Trophoblast cell (in vitro differentiated cells and primary cell): ENCODE data around the gene AGBL1.

Experiments used
- DNase-seq, 2 donors: peaks; one replicate each; pipeline ENCODE4 v3.0.0-alpha.2; 2016
- H2AFZ ChIP-seq: 2 replicates; pipeline ENCODE4 v1.6.1; 2013; ENCODE audit warnings: low read length, moderate library complexity, mild to moderate bottlenecking; ENCODE audit not compliant: insufficient read depth, poor library complexity
- H2AK5ac ChIP-seq: 2 replicates; pipeline ENCODE4 v1.6.1; 2013; ENCODE audit warnings: mild to moderate bottlenecking, low read length
- H2BK120ac ChIP-seq: 2 replicates; pipeline ENCODE4 v1.6.1; 2013; ENCODE audit warnings: low read length, mild to moderate bottlenecking, moderate library complexity; ENCODE audit not compliant: insufficient read depth, poor library complexity
- H2BK12ac ChIP-seq: 2 replicates; pipeline ENCODE4 v1.6.1; 2013; ENCODE audit warnings: mild to moderate bottlenecking, low read length, moderate library complexity
- H2BK5ac ChIP-seq: 2 replicates; pipeline ENCODE4 v1.6.1; 2013; ENCODE audit warnings: low read length, low read depth, moderate library complexity, mild to moderate bottlenecking; ENCODE audit not compliant: poor library complexity
- H3K14ac ChIP-seq: 2 replicates; pipeline ENCODE4 v1.6.1; 2013; ENCODE audit warnings: mild to moderate bottlenecking, low read length
- H3K18ac ChIP-seq: 2 replicates; pipeline ENCODE4 v1.6.1; 2013; ENCODE audit warnings: mild to moderate bottlenecking, low read length
- H3K23ac ChIP-seq: 2 replicates; pipeline ENCODE4 v1.6.1; 2013; ENCODE audit warnings: low read length
- H3K27ac ChIP-seq: 2 replicates; pipeline ENCODE4 v1.5.1; 2013; ENCODE audit warnings: low read depth, mild to moderate bottlenecking, inconsistent platforms, low read length, moderate library complexity
- H3K27me3 ChIP-seq: 2 replicates; pipeline ENCODE4 v1.6.1; 2013; ENCODE audit warnings: inconsistent platforms, mild to moderate bottlenecking, low read length, moderate library complexity; ENCODE audit not compliant: insufficient read depth
- H3K36me3 ChIP-seq, 2 experiments: 1 replicate in 1 of 2; 2 replicates in 1 of 2; pipeline ENCODE4 v1.6.1; 2013; ENCODE audit warnings: low read length in 2 of 2, mild to moderate bottlenecking in 2 of 2, moderate library complexity in 1 of 2; ENCODE audit not compliant: insufficient read depth in 2 of 2, control insufficient read depth in 1 of 2
- H3K4ac ChIP-seq: 2 replicates; pipeline ENCODE4 v1.6.1; 2013; ENCODE audit warnings: low read depth, mild to moderate bottlenecking, low read length, moderate library complexity
- H3K4me1 ChIP-seq, 2 experiments: 1 replicate in 1 of 2; 2 replicates in 1 of 2; pipeline ENCODE4 v1.6.1; 2013; ENCODE audit warnings: low read length in 2 of 2, mild to moderate bottlenecking in 2 of 2, moderate library complexity in 1 of 2; ENCODE audit not compliant: insufficient read depth in 2 of 2, control insufficient read depth in 1 of 2
- H3K4me2 ChIP-seq: 2 replicates; pipeline ENCODE4 v1.6.1; 2013; ENCODE audit warnings: inconsistent platforms, mild to moderate bottlenecking, low read length, moderate library complexity
- H3K4me3 ChIP-seq: 2 replicates; pipeline ENCODE4 v1.5.1; 2013; ENCODE audit warnings: mild to moderate bottlenecking, low read depth, low read length, inconsistent platforms
- H3K79me1 ChIP-seq: one replicate; pipeline ENCODE4 v1.6.1; 2013; ENCODE audit warnings: low read length
- H3K79me2 ChIP-seq: 2 replicates; pipeline ENCODE4 v1.6.1; 2013; ENCODE audit warnings: low read length, mild to moderate bottlenecking; ENCODE audit not compliant: control insufficient read depth, insufficient read depth, poor library complexity
- H3K9ac ChIP-seq: 2 replicates; pipeline ENCODE4 v1.6.1; 2013; ENCODE audit warnings: mild to moderate bottlenecking, low read length
- H3K9me3 ChIP-seq: 2 replicates; pipeline ENCODE4 v1.6.1; 2013; ENCODE audit warnings: low read depth, mild to moderate bottlenecking, control low read depth, inconsistent platforms, low read length; ENCODE audit not compliant: insufficient read depth
- H4K12ac ChIP-seq: 2 replicates; pipeline ENCODE4 v1.6.1; 2013; ENCODE audit warnings: low read depth, mild to moderate bottlenecking, low read length, moderate library complexity
- H4K8ac ChIP-seq: 2 replicates; pipeline ENCODE4 v1.6.1; 2013; ENCODE audit warnings: low read depth, mild to moderate bottlenecking, low read length, moderate library complexity
- H4K91ac ChIP-seq: one replicate; pipeline ENCODE4 v1.6.1; 2013; ENCODE audit warnings: low read depth, mild to moderate bottlenecking, low read length, moderate library complexity
- WGBS: extraction: QIAGEN DNeasy Blood & Tissue Kit; methylation state at CpG from one replicate; pipeline ENCODE4 v1.1.7; 2013; ENCODE audit warnings: missing lambda C conversion rate; ENCODE audit not compliant: insufficient read length, insufficient coverage; ENCODE audit errors: extremely low coverage; 5-methylcytosine and 5-hydroxymethylcytosine counted together

AGBL1 gene

GRCh38 chr15:86494475-86494874 is 414.8 kb downstream of the AGBL1 start:
- Histone ChIP-seq H3K4me3 (no peak overlapping the region), H3K9ac (no peak overlapping the region), H3K79me2 (no peaks in the 10 kb centered on the region), H3K18ac (no peak overlapping the region), H3K36me3 (no peaks in the 10 kb centered on the region), H2BK120ac (no peak overlapping the region), H2BK12ac (no peak overlapping the region), H3K79me1 (no peaks in the 10 kb centered on the region), H3K4me1 (no peaks in the 10 kb centered on the region), H4K12ac (no peak overlapping the region), H3K23ac (no peak overlapping the region), H2AK5ac (no peak overlapping the region), H3K14ac (no peak overlapping the region), H3K4ac (no peak overlapping the region), H3K27me3 (no peaks in the 10 kb centered on the region), H4K8ac (no peak overlapping the region), H3K4me2 (no peak overlapping the region), H3K9me3 (no peaks in the 10 kb centered on the region), H2AFZ (no peak overlapping the region), H4K91ac (no peak overlapping the region), H3K27ac (no peak overlapping the region), H2BK5ac (no peak overlapping the region)
- DNase-seq = no peak
- WGBS = no CpG with 5 or more reads among the region's 1 CpG

- Histone ChIP-seq H3K14ac (no peak overlapping the region), H3K79me2 (no peaks in the 10 kb centered on the region), H3K18ac (no peak overlapping the region), H3K4me3 (no peak overlapping the region), H3K27ac (no peak overlapping the region), H2AFZ (no peak overlapping the region), H4K91ac (no peak overlapping the region), H3K79me1 (no peaks in the 10 kb centered on the region), H3K23ac (no peak overlapping the region), H4K8ac (no peak overlapping the region), H2AK5ac (no peak overlapping the region), H3K4ac (no peak overlapping the region), H3K9ac (no peak overlapping the region), H3K4me1 (no peaks in the 10 kb centered on the region), H3K36me3 (no peaks in the 10 kb centered on the region), H2BK120ac (no peak overlapping the region), H2BK5ac (no peak overlapping the region), H4K12ac (no peak overlapping the region), H2BK12ac (no peak overlapping the region), H3K4me2 (no peak overlapping the region), H3K27me3 (no peaks in the 10 kb centered on the region), H3K9me3 (no peaks in the 10 kb centered on the region)
- no peak for DNase-seq
- no CpG with 5 or more reads among the region's 1 CpG for WGBS
These were observed 422.6 kb downstream of the AGBL1 start for GRCh38 chr15:86502301-86502700.

GRCh38 chr15:86505951-86506350 is 426.3 kb downstream of the AGBL1 start:
- H3K14ac ChIP-seq = no peak overlapping the region
- no peaks in the 10 kb centered on the region for H3K36me3 ChIP-seq
- H4K8ac ChIP-seq = no peak overlapping the region
- H2AK5ac ChIP-seq = no peak overlapping the region
- H3K79me1 ChIP-seq = no peaks in the 10 kb centered on the region
- no peaks in the 10 kb centered on the region for H3K79me2 ChIP-seq
- no peak overlapping the region for H3K9ac ChIP-seq
- H3K4me2 ChIP-seq = no peak overlapping the region
- no peaks in the 10 kb centered on the region for H3K9me3 ChIP-seq
- DNase-seq = no peak
- no peak overlapping the region for H3K4ac ChIP-seq
- no peak overlapping the region for H3K18ac ChIP-seq
- no peak overlapping the region for H4K91ac ChIP-seq
- H3K4me3 ChIP-seq = no peak overlapping the region
- no peak overlapping the region for H2AFZ ChIP-seq
- no peak overlapping the region for H2BK120ac ChIP-seq
- WGBS = no CpG with 5 or more reads among the region's 2 CpGs
- no peak overlapping the region for H3K23ac ChIP-seq
- H2BK5ac ChIP-seq = no peak overlapping the region
- no peak overlapping the region for H3K27ac ChIP-seq
- no peaks in the 10 kb centered on the region for H3K4me1 ChIP-seq
- no peak overlapping the region for H2BK12ac ChIP-seq
- no peak overlapping the region for H4K12ac ChIP-seq
- no peaks in the 10 kb centered on the region for H3K27me3 ChIP-seq

- Histone ChIP-seq H3K79me1 (no peaks in the 10 kb centered on the region), H3K4ac (no peak overlapping the region), H3K79me2 (no peaks in the 10 kb centered on the region), H2AFZ (no peak overlapping the region), H4K12ac (no peak overlapping the region), H2BK5ac (no peak overlapping the region), H3K4me2 (no peak overlapping the region), H3K27ac (no peak overlapping the region), H3K4me3 (no peak overlapping the region), H3K4me1 (no peaks in the 10 kb centered on the region), H4K8ac (no peak overlapping the region), H3K9me3 (no peaks in the 10 kb centered on the region), H3K23ac (no peak overlapping the region), H2BK120ac (no peak overlapping the region), H3K36me3 (no peaks in the 10 kb centered on the region), H3K9ac (no peak overlapping the region), H4K91ac (no peak overlapping the region), H3K14ac (no peak overlapping the region), H3K18ac (no peak overlapping the region), H2AK5ac (no peak overlapping the region), H3K27me3 (no peaks in the 10 kb centered on the region), H2BK12ac (no peak overlapping the region)
- WGBS = no CpG with 5 or more reads among the region's 2 CpGs
- no peak for DNase-seq
These were observed 426.7 kb downstream of the AGBL1 start for GRCh38 chr15:86506401-86506800.
